Liver (tissue), 9 donors: ENCODE results near the gene ZNF133. TPM values are rescaled to one million over a fixed set of nuclear protein-coding genes. Genes with fewer than 3 reads are reported as not detected.

Experiments
- DNase-seq: peaks from one replicate; pipeline ENCODE4 v3.0.0-alpha.2; 2017; ENCODE audit warnings: low spot score
- H3K27ac ChIP-seq, 2 donors: one replicate each; pipeline ENCODE4 v1.7.0; 2013; ENCODE audit warnings: inconsistent platforms in 2 of 2, low read length in 2 of 2, control low read depth in 1 of 2, low read depth in 1 of 2, mild to moderate bottlenecking in 1 of 2
- H3K27me3 ChIP-seq, 4 donors: one replicate each; pipeline versions ENCODE4 v1.6.1 to v1.7.0; 2013; ENCODE audit warnings: low read length in 3 of 4, inconsistent platforms in 1 of 4, mild to moderate bottlenecking in 1 of 4, moderate library complexity in 1 of 4; ENCODE audit not compliant: control insufficient read depth in 4 of 4, insufficient read depth in 4 of 4
- H3K36me3 ChIP-seq, 4 donors: one replicate each; pipeline versions ENCODE4 v1.6.1 to v1.7.0; 2013; ENCODE audit warnings: low read length in 3 of 4, mild to moderate bottlenecking in 3 of 4, low read depth in 1 of 4, moderate library complexity in 1 of 4; ENCODE audit not compliant: control insufficient read depth in 4 of 4, insufficient read depth in 3 of 4
- H3K4me1 ChIP-seq, 4 donors: one replicate each; pipeline versions ENCODE4 v1.6.1 to v1.7.0; 2013; ENCODE audit warnings: low read length in 3 of 4, mild to moderate bottlenecking in 3 of 4, moderate library complexity in 1 of 4; ENCODE audit not compliant: control insufficient read depth in 4 of 4, insufficient read depth in 4 of 4
- H3K4me3 ChIP-seq, 3 donors: one replicate each; pipeline versions ENCODE4 v1.6.1 to v1.7.0; 2013; ENCODE audit warnings: low read length in 3 of 3, control low read depth in 1 of 3, low read depth in 1 of 3, mild to moderate bottlenecking in 1 of 3
- H3K9ac ChIP-seq, 2 donors: one replicate each; pipeline ENCODE4 v1.7.0; 2013; ENCODE audit warnings: low read length in 2 of 2, mild to moderate bottlenecking in 2 of 2, moderate library complexity in 2 of 2, control low read depth in 1 of 2, low read depth in 1 of 2
- H3K9me3 ChIP-seq, 4 donors: one replicate each; pipeline versions ENCODE4 v1.6.1 to v1.7.0; 2013; ENCODE audit warnings: low read length in 3 of 4; ENCODE audit not compliant: control insufficient read depth in 4 of 4
- EGR1 ChIP-seq, 2 donors: IDR thresholded peaks; 2 replicates each; pipeline ENCODE4 v1.6.1; 2016 to 2018; ENCODE audit warnings: antibody characterized with exemption in 2 of 2, low read depth in 2 of 2
- FOXA1 ChIP-seq: IDR thresholded peaks from 2 replicates; pipeline ENCODE4 v1.6.1; 2016; ENCODE audit warnings: antibody characterized with exemption
- FOXA2 ChIP-seq: IDR thresholded peaks from 2 replicates; pipeline ENCODE4 v1.6.1; 2016; ENCODE audit warnings: antibody characterized with exemption
- GABPA ChIP-seq, 2 donors: IDR thresholded peaks in 1 of 2; conservative IDR thresholded peaks in 1 of 2; 2 replicates each; pipeline ENCODE4 v1.6.1; 2016; ENCODE audit warnings: antibody characterized with exemption in 2 of 2, mild to moderate bottlenecking in 1 of 2, moderate library complexity in 1 of 2
- HNF4A ChIP-seq, 2 donors: conservative IDR thresholded peaks; 2 replicates each; pipeline ENCODE4 v1.6.1; 2016; ENCODE audit warnings: antibody characterized with exemption in 2 of 2, mild to moderate bottlenecking in 2 of 2
- HNF4G ChIP-seq: IDR thresholded peaks from 2 replicates; pipeline ENCODE4 v1.6.1; 2016; ENCODE audit warnings: antibody characterized with exemption
- JUND ChIP-seq, 2 donors: IDR thresholded peaks; 2 replicates each; pipeline ENCODE4 v1.6.1; 2016; ENCODE audit warnings: antibody characterized with exemption in 2 of 2
- NR2F2 ChIP-seq: IDR thresholded peaks from 2 replicates; pipeline ENCODE4 v1.6.1; 2016; ENCODE audit warnings: antibody characterized with exemption
- RXRA ChIP-seq, 2 donors: IDR thresholded peaks; 2 replicates each; pipeline ENCODE4 v1.6.1; 2017 to 2018; ENCODE audit warnings: antibody characterized with exemption in 2 of 2, mild to moderate bottlenecking in 1 of 2
- SP1 ChIP-seq: IDR thresholded peaks from 2 replicates; pipeline ENCODE4 v1.6.1; 2018; ENCODE audit warnings: antibody characterized with exemption, mild to moderate bottlenecking
- TAF1 ChIP-seq: conservative IDR thresholded peaks from 2 replicates; pipeline ENCODE4 v1.6.1; 2016; ENCODE audit warnings: antibody characterized with exemption, mild to moderate bottlenecking
- WGBS: extraction: QIAGEN DNeasy Blood & Tissue Kit; methylation state at CpG from one replicate; pipeline ENCODE4 v1.1.7; 2013; 5-methylcytosine and 5-hydroxymethylcytosine counted together
- polyA plus RNA-seq, 2 donors: library from polyadenylated mRNA; stranded (reverse) in 1 of 2; unstranded in 1 of 2; fragments of 200-250 nt in 1 of 2; fragments of >200 nt in 1 of 2; fragmentation: Nextera tagmentation in 1 of 2; extraction: Ambion mirVana in 1 of 2; gene quantifications; one replicate each; pipeline versions ENCODE4 v1.2.1 to v1.2.3, GENCODE V29; 2013 to 2015
- total RNA-seq, 2 donors: library from RNA; depleted of rRNA; stranded (reverse); fragments of >200 nt; gene quantifications; one replicate each; pipeline ENCODE4 v1.2.3, GENCODE V29; 2014
- TF ChIP-seq, protein P1 (sequence below): fragments of 150-350 bp; IDR thresholded peaks from 2 replicates; pipeline ENCODE4 v1.5.1; 2017; ENCODE audit warnings: improper control_type of control experiment, low read depth, low read length; ENCODE audit not compliant: missing input control
- TF ChIP-seq, protein P2 (sequence below): IDR thresholded peaks from 2 replicates; pipeline ENCODE4 v1.6.1; 2016; ENCODE audit warnings: antibody characterized with exemption
- TF ChIP-seq, protein P3 (sequence below): IDR thresholded peaks from 2 replicates; pipeline ENCODE4 v1.6.1; 2016; ENCODE audit warnings: antibody characterized with exemption
- TF ChIP-seq, protein P4 (sequence below): IDR thresholded peaks from 2 replicates; pipeline ENCODE4 v1.6.1; 2016; ENCODE audit warnings: antibody characterized with exemption, mild to moderate bottlenecking
- donor health status: healthy.
- donor health status: healthy.
- donor health status: healthy.
- donor health status: healthy.
- donor health status: healthy.

The ZNF133 gene
- total and polyA plus RNA-seq, 4 donors, result 3.4 to 9.5 (median 6.0) TPM

DNA sequence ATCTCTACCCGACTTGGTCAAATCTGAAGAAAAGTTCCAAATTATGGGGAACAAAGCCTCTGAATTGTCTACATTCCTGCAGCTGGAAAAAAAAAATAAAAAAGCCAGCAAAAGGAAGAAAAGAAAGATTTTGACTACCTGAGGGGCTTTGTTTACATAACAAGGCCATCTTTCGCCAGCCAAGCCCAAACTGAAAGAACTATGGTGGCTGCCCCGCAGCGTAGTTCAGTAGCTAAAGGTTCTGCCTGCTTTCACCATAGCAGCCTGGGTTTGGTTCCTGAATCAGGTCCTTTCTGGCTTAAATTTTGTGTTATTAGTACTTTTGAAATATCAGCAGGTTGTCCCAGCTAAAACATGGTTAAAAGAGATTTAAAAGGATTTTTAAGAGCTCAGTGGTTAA lies 35.4 kb downstream of the ZNF133 start:
- no peak for DNase-seq
- H3K4me1 ChIP-seq, result peaks cover 0 to 2% (median 0%) of the 10 kb centered on the region in 4 donors
- TF ChIP-seq HNF4A (conservative IDR thresholded peaks at IDR 0.05) (no peak), EGR1 (IDR thresholded peaks at IDR 0.05; ENCODE audit: low read depth in 2 of 2) (no peak), FOXA1 (no peak), TAF1 (no peak), SP1 (no peak), RXRA (IDR thresholded peaks at IDR 0.05) (no peak), FOXA2 (no peak), NR2F2 (no peak), JUND (IDR thresholded peaks at IDR 0.05) (no peak), GABPA (IDR thresholded peaks at IDR 0.05 in 1 of 2, conservative IDR thresholded peaks at IDR 0.05 in 1 of 2) (no peak)
- TF ChIP-seq, protein P1, sequence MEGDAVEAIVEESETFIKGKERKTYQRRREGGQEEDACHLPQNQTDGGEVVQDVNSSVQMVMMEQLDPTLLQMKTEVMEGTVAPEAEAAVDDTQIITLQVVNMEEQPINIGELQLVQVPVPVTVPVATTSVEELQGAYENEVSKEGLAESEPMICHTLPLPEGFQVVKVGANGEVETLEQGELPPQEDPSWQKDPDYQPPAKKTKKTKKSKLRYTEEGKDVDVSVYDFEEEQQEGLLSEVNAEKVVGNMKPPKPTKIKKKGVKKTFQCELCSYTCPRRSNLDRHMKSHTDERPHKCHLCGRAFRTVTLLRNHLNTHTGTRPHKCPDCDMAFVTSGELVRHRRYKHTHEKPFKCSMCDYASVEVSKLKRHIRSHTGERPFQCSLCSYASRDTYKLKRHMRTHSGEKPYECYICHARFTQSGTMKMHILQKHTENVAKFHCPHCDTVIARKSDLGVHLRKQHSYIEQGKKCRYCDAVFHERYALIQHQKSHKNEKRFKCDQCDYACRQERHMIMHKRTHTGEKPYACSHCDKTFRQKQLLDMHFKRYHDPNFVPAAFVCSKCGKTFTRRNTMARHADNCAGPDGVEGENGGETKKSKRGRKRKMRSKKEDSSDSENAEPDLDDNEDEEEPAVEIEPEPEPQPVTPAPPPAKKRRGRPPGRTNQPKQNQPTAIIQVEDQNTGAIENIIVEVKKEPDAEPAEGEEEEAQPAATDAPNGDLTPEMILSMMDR, result no peak
- TF ChIP-seq, protein P2, sequence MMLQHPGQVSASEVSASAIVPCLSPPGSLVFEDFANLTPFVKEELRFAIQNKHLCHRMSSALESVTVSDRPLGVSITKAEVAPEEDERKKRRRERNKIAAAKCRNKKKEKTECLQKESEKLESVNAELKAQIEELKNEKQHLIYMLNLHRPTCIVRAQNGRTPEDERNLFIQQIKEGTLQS, result no peak
- 92% methylated on average over 4 of the region's 4 CpGs for WGBS
- H3K4me3 ChIP-seq, result no peak overlapping the region
- H3K27ac ChIP-seq, result no peak overlapping the region
- no peaks in the 10 kb centered on the region for H3K36me3 ChIP-seq
- H3K9ac ChIP-seq, result no peak overlapping the region
- no peaks in the 10 kb centered on the region for H3K9me3 ChIP-seq
- H3K27me3 ChIP-seq, result no peaks in the 10 kb centered on the region

DNA sequence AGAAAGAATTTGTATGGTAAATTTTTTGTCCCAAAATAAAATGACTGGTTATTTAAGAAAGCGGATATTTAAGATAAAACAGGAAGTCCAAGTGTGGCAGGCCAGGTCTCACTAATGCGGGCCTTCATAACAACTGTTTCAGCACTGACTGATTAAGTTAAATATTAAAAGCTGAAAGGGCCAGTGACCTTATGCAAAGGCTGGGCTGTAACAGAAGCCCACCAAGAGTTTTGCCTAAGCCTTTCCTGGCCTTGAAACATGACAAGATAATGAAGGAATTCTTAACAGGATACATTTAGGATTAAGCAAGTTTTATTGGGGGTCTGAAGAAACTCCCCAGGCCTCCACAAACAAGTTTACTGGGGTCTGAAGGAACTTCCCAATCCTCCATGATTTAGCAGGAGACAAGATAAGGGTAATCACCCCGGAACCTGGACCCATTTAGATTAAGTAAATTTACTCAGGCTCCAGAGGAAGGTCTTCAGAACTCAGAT lies 36.3 kb downstream of the ZNF133 start:
- WGBS, result 35% methylated on average over 3 of the region's 3 CpGs
- no peaks in the 10 kb centered on the region for H3K27me3 ChIP-seq
- no peaks in the 10 kb centered on the region for H3K36me3 ChIP-seq
- no peak overlapping the region for H3K27ac ChIP-seq
- H3K4me3 ChIP-seq, result no peak overlapping the region
- H3K4me1 ChIP-seq, result peaks cover 0 to 2% (median 0%) of the 10 kb centered on the region in 4 donors
- no peaks in the 10 kb centered on the region for H3K9me3 ChIP-seq
- TF ChIP-seq FOXA1, result no peak
- no peak for DNase-seq
- no peak overlapping the region for H3K9ac ChIP-seq

DNA sequence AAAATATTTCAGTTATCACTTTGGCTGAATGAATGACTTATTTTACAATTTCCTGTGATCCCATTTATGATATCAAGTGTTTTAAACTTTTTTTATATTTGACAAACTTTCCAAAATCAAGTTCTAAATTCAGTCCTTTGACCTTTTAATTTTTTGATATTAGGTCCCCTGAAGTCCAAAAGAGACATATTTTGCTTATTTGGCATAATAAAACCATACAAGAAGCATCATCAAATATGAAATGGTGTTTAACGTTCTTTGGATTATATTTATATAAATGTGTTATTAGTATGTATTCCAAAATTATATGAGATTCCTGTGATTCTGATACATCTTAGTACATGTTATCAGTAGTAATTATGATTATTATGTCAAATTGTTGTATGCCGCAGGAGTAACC lies 38.7 kb downstream of the ZNF133 start:
- H3K9ac ChIP-seq, result no peak overlapping the region
- 97% methylated on average over 2 of the region's 2 CpGs for WGBS
- no peak overlapping the region for H3K27ac ChIP-seq
- no peak for DNase-seq
- no peaks in the 10 kb centered on the region for H3K36me3 ChIP-seq
- H3K9me3 ChIP-seq, result peaks cover under 1 to 20% (median 13%) of the 10 kb centered on the region in 4 donors
- TF ChIP-seq NR2F2, result no peak
- TF ChIP-seq TAF1, result no peak
- H3K4me3 ChIP-seq, result no peak overlapping the region
- no peaks in the 10 kb centered on the region for H3K27me3 ChIP-seq
- peaks cover 0 to 2% (median 0%) of the 10 kb centered on the region in 4 donors for H3K4me1 ChIP-seq

DNA sequence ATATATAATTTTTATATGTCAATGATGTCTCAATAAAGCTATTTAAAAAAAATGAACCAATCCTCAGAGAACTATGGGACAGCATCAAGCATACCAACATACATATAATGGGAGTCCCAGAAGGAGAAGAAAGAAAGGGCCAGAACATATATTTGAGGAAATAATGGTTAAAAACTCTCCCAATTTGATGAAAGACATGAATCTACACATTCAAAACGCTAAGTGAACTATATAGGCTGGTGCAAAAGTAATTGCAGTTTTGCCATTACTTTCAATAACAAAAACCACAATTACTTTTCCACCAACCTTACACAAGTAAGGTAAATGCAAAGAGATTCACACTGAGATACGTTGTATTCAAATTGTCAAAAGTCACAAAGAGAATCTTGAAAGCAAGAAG lies 43.4 kb downstream of the ZNF133 start:
- Histone ChIP-seq H3K4me1 (no peaks in the 10 kb centered on the region), H3K36me3 (no peaks in the 10 kb centered on the region), H3K9ac (no peak overlapping the region), H3K27ac (no peak overlapping the region), H3K9me3 (peaks cover 2 to 23% (median 14%) of the 10 kb centered on the region in 4 donors), H3K27me3 (no peaks in the 10 kb centered on the region), H3K4me3 (no peak overlapping the region)
- no peak for DNase-seq
- 96% methylated on average over 2 of the region's 2 CpGs for WGBS
- TF ChIP-seq, protein P3, sequence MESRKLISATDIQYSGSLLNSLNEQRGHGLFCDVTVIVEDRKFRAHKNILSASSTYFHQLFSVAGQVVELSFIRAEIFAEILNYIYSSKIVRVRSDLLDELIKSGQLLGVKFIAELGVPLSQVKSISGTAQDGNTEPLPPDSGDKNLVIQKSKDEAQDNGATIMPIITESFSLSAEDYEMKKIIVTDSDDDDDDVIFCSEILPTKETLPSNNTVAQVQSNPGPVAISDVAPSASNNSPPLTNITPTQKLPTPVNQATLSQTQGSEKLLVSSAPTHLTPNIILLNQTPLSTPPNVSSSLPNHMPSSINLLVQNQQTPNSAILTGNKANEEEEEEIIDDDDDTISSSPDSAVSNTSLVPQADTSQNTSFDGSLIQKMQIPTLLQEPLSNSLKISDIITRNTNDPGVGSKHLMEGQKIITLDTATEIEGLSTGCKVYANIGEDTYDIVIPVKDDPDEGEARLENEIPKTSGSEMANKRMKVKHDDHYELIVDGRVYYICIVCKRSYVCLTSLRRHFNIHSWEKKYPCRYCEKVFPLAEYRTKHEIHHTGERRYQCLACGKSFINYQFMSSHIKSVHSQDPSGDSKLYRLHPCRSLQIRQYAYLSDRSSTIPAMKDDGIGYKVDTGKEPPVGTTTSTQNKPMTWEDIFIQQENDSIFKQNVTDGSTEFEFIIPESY, result no peak
- TF ChIP-seq HNF4G (no peak), FOXA2 (no peak)
- TF ChIP-seq, protein P4, sequence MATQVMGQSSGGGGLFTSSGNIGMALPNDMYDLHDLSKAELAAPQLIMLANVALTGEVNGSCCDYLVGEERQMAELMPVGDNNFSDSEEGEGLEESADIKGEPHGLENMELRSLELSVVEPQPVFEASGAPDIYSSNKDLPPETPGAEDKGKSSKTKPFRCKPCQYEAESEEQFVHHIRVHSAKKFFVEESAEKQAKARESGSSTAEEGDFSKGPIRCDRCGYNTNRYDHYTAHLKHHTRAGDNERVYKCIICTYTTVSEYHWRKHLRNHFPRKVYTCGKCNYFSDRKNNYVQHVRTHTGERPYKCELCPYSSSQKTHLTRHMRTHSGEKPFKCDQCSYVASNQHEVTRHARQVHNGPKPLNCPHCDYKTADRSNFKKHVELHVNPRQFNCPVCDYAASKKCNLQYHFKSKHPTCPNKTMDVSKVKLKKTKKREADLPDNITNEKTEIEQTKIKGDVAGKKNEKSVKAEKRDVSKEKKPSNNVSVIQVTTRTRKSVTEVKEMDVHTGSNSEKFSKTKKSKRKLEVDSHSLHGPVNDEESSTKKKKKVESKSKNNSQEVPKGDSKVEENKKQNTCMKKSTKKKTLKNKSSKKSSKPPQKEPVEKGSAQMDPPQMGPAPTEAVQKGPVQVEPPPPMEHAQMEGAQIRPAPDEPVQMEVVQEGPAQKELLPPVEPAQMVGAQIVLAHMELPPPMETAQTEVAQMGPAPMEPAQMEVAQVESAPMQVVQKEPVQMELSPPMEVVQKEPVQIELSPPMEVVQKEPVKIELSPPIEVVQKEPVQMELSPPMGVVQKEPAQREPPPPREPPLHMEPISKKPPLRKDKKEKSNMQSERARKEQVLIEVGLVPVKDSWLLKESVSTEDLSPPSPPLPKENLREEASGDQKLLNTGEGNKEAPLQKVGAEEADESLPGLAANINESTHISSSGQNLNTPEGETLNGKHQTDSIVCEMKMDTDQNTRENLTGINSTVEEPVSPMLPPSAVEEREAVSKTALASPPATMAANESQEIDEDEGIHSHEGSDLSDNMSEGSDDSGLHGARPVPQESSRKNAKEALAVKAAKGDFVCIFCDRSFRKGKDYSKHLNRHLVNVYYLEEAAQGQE, result no peak
